IPS DF 6.9 (cell line): Measurements from ENCODE around the gene LTF.
"Not testable (repeated sequence)": the region's sequence is repeated elsewhere in the genome, so short reads cannot be mapped to it uniquely, and the experiment has no call there.

Source experiments
- DNase-seq: peaks from one replicate; pipeline ENCODE4 v3.0.0-alpha.2; 2013; ENCODE audit warnings: low read depth, low spot score
- H3K27ac ChIP-seq: one replicate; pipeline ENCODE4 v1.5.1; 2013; ENCODE audit warnings: low read length, control low read depth
- H3K27me3 ChIP-seq: 2 replicates; pipeline ENCODE4 v1.6.1; 2013; ENCODE audit warnings: mild to moderate bottlenecking, low read length; ENCODE audit not compliant: control insufficient read depth, insufficient read depth
- H3K36me3 ChIP-seq: 2 replicates; pipeline ENCODE4 v1.6.1; 2013; ENCODE audit warnings: low read length; ENCODE audit not compliant: control insufficient read depth, insufficient read depth
- H3K4me1 ChIP-seq: 2 replicates; pipeline ENCODE4 v1.6.1; 2013; ENCODE audit warnings: low read length; ENCODE audit not compliant: control insufficient read depth, insufficient read depth
- H3K4me3 ChIP-seq: 2 replicates; pipeline ENCODE4 v1.5.1; 2013; ENCODE audit warnings: mild to moderate bottlenecking, low read length
- H3K9me3 ChIP-seq: 2 replicates; pipeline ENCODE4 v1.6.1; 2013; ENCODE audit warnings: low read length, inconsistent platforms; ENCODE audit not compliant: control insufficient read depth, insufficient read depth
- whole genome bisulfite sequencing: extraction: QIAGEN DNeasy Blood & Tissue Kit; methylation state at CpG from one replicate; pipeline ENCODE4 v1.1.7; 2013; ENCODE audit warnings: mixed read lengths, missing lambda C conversion rate; ENCODE audit not compliant: insufficient read length, insufficient coverage; 5-methylcytosine and 5-hydroxymethylcytosine counted together

The LTF gene

GRCh38 chr3:46440531-46441294, 24.0 kb downstream of the LTF start:
- DNase-seq = no peak
- Histone ChIP-seq H3K27me3 (no peaks in the 10 kb centered on the region), H3K36me3 (no peaks in the 10 kb centered on the region), H3K4me3 (no peak overlapping the region), H3K27ac (no peak overlapping the region), H3K9me3 (no peaks in the 10 kb centered on the region), H3K4me1 (no peaks in the 10 kb centered on the region)
- no CpG with 5 or more reads among the region's 4 CpGs for WGBS

- DNase-seq = no peak
- Histone ChIP-seq H3K9me3 (no peaks in the 10 kb centered on the region), H3K27me3 (no peaks in the 10 kb centered on the region), H3K36me3 (no peaks in the 10 kb centered on the region), H3K27ac (no peak overlapping the region), H3K4me1 (no peaks in the 10 kb centered on the region), H3K4me3 (no peak overlapping the region)
- WGBS = no CpG with 5 or more reads among the region's 3 CpGs
Observed at GRCh38 chr3:46438831-46439230, 25.9 kb downstream of the LTF start.

- Histone ChIP-seq H3K9me3 (no peaks in the 10 kb centered on the region), H3K4me1 (no peaks in the 10 kb centered on the region), H3K27ac (no peak overlapping the region), H3K27me3 (no peaks in the 10 kb centered on the region), H3K4me3 (no peak overlapping the region), H3K36me3 (no peaks in the 10 kb centered on the region)
- DNase-seq = no peak
- WGBS = no CpG with 5 or more reads among the region's 3 CpGs
Observed at GRCh38 chr3:46435081-46435726, 29.5 kb downstream of the LTF start.

DNA sequence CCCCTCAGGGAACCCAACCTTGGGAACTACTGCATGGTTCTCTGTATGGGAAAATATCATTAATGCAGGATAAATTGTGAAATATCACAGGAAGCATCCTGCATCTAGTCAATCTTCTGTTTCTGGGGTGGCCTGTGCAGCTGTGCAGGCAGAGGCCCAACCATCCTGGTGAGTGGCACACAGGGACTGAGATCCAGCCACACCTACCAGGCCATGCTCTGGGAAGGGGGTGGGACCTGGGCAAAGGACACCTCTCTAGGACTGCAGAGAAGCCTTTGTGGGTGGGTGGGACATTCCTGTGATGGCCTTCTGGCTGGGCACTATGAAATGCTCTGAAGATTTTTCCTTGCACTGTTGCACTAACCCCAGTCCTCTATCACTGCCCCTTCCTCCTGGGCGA, 30.9 kb downstream of the LTF start:
- no peaks in the 10 kb centered on the region for H3K9me3 ChIP-seq
- no CpG with 5 or more reads among the region's 1 CpG for WGBS
- no peaks in the 10 kb centered on the region for H3K27me3 ChIP-seq
- H3K27ac ChIP-seq = no peak overlapping the region
- H3K4me3 ChIP-seq = no peak overlapping the region
- DNase-seq = no peak
- no peaks in the 10 kb centered on the region for H3K4me1 ChIP-seq
- no peaks in the 10 kb centered on the region for H3K36me3 ChIP-seq

DNA sequence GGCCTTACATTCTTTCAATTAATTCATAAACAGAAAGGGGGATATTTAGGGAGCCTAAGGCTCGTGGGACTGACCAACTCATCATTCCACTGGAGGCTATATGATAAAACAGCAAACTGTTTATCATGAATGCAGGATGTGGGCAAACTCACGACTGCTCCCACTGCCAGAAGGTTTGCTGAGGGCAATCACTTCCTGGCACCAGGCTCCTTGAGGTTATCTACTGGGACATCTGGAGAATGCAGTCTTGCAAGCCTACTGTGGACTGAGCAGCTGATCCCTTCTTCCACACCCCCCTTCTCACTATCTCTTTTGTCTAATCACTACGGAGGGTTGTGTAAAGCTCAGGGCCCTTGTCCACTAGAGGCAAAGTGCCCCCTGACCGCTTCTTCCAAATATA, 31.6 kb downstream of the LTF start:
- WGBS = no CpG with 5 or more reads among the region's 4 CpGs
- not testable (repeated sequence) for DNase-seq, H3K4me3 ChIP-seq, H3K9me3 ChIP-seq, H3K27ac ChIP-seq, H3K4me1 ChIP-seq, H3K27me3 ChIP-seq, H3K36me3 ChIP-seq

GRCh38 chr3:46431905-46432304, 32.8 kb downstream of the LTF start:
- not testable (repeated sequence) for DNase-seq, H3K27ac ChIP-seq, H3K4me1 ChIP-seq, H3K9me3 ChIP-seq, H3K4me3 ChIP-seq, H3K27me3 ChIP-seq, H3K36me3 ChIP-seq
- WGBS = no CpG with 5 or more reads among the region's 5 CpGs

DNA sequence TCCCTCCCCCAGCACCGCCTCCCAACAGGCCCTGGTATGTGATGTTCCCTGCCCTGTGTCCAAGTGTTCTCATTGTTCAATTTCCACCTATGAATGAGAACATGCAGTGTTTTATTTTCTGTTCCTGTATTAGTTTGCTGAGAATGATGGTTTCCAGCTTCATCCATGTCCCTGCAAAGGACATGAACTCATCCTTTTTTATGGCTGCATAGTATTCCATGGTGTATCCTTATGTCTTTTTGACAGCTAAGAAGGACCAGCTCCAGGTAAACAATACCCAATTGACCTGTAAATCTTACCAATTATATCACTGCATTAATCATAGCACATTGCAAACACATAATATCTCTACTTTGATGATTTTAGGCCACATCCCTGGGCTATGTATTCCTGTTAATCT, 33.8 kb downstream of the LTF start:
- not testable (repeated sequence) for H3K27ac ChIP-seq, H3K27me3 ChIP-seq, H3K9me3 ChIP-seq, H3K4me3 ChIP-seq, H3K4me1 ChIP-seq, H3K36me3 ChIP-seq, DNase-seq
- WGBS = no CpG with 5 or more reads among the region's 1 CpG

GRCh38 chr3:46429671-46430070, 35.0 kb downstream of the LTF start:
- Histone ChIP-seq H3K4me3 (no peak overlapping the region), H3K27ac (no peak overlapping the region), H3K27me3 (no peaks in the 10 kb centered on the region), H3K4me1 (no peaks in the 10 kb centered on the region), H3K36me3 (no peaks in the 10 kb centered on the region), H3K9me3 (no peaks in the 10 kb centered on the region)
- no CpG with 5 or more reads among the region's 5 CpGs for WGBS
- DNase-seq = no peak

DNA sequence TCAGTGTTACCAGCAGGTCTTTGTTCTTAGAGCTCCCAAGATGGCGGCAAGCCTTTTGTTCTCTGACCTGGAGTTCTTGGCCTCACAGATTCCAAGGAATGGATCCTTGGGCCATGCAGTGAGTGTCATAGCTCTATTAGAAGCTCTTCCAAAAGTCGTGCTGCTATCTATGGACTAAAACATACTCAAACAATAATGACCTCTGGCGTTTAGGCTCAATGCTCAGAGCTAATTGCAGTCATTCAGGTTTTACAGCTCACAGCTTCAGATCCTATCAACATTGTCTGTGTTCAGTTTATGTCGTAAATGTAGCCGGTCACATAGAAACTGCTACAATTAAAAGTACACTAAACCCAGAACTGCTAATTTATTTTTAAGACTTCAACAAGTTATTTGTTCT, 35.5 kb downstream of the LTF start:
- Histone ChIP-seq H3K4me1 (no peaks in the 10 kb centered on the region), H3K9me3 (no peaks in the 10 kb centered on the region), H3K36me3 (no peaks in the 10 kb centered on the region), H3K27ac (no peak overlapping the region), H3K4me3 (no peak overlapping the region), H3K27me3 (no peaks in the 10 kb centered on the region)
- WGBS = no CpG with 5 or more reads among the region's 5 CpGs
- no peak for DNase-seq

DNA sequence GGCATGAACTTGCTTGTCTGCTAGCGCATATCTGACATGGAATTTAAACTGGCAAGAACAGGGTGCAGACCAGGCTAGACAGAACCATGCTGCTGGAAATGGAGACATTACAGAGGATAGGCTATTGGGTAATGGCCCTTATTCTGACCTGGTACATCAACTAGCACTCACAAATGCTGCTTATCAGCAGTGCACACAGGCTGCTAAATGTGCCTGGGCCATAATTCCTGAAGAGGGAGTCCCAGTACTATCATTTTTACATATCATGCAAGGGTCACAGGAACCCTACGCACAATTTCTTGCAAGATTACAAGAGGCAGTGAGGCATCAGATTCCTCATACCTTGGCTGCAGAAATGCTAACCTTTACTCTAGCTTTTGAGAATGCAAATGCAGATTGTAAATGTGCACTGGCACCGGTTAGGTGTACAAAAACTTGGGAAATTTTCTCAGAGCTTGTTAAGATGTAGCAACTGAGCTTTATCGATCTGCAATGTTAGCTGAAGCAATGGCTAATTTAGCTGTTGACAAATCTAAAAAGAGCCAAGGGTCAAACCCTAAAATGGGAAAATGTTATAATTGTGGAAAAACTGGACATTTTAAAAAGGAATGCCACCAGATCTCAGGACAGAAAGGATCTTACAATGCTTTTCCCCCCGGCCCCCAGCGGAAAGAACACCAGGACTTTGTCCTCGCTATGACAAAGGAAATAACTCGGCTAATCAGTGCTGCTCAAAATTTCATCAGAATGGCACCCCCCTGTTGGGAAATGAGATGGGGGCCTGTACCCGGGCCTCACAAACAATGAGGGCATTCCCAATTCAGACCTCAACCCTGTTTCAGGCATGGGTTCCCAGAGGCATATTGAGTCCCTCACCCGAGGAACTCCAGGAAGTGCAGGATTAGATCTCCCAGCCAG, 36.5 kb downstream of the LTF start:
- no peak overlapping the region for H3K27ac ChIP-seq
- no CpG with 5 or more reads among the region's 10 CpGs for WGBS
- H3K36me3 ChIP-seq = no peaks in the 10 kb centered on the region
- no peaks in the 10 kb centered on the region for H3K4me1 ChIP-seq
- no peaks in the 10 kb centered on the region for H3K9me3 ChIP-seq
- DNase-seq = no peak
- no peak overlapping the region for H3K4me3 ChIP-seq
- no peaks in the 10 kb centered on the region for H3K27me3 ChIP-seq
